ENCODE data around the gene EME2.

EME2 gene

DNA sequence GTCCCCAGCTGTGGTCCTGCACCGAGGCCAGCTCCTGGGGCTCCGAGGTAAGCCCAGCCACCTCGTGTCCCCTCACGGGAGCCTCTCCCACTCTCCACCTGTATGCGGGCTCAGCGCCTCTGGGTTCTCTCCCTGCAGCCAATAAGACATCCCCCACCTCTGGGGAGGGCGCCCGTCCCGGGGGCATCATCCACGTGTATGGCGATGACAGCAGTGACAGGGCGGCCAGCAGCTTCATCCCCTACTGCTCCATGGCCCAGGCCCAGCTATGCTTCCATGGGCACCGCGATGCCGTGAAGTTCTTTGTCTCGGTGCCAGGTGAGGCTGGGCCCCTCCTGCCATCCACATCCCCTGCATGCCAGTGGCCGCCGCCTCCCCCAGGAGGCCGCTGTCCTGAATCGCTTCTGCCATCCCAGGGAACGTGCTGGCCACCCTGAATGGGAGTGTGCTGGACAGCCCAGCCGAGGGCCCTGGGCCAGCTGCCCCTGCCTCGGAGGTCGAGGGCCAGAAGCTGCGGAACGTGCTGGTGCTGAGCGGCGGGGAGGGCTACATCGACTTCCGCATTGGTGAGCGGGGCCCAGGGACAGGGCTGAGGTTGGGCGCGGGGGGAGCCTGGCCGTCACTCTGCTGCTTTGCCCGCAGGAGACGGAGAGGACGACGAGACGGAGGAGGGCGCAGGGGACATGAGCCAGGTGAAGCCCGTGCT, 4.4 kb upstream of the EME2 start:
- no peak for DNase-seq

DNA sequence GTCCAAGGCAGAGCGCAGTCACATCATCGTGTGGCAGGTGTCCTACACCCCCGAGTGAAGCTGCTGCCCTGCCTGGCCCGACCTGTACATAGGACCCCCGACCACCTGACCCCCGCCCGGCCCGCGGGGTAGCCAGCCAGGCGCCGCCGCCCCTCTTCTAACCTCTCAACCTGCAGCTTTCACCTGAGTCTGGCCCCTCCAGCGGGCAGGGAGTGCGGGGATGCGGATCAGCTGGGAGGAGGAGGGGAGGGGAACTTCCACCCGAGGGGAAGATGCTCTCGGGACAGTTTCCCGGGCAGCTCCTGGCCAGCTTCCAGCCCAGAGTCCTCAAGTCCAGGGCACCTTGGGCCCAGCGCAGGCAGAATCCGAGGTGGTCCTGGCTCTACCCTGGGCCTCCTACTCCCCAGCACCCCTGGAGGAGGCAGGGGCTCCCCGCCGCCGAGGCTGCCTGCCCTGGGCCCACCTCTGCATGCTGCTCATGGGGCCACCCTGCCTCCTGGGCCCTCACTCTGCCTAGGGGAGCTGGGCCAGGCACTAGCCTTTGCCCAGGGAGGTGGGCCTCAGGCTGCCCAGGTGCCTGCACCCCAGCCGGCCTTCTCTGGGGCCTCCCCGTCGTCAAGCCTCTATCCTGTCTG, 3.7 kb upstream of the EME2 start:
- DNase-seq, result no peak

DNA sequence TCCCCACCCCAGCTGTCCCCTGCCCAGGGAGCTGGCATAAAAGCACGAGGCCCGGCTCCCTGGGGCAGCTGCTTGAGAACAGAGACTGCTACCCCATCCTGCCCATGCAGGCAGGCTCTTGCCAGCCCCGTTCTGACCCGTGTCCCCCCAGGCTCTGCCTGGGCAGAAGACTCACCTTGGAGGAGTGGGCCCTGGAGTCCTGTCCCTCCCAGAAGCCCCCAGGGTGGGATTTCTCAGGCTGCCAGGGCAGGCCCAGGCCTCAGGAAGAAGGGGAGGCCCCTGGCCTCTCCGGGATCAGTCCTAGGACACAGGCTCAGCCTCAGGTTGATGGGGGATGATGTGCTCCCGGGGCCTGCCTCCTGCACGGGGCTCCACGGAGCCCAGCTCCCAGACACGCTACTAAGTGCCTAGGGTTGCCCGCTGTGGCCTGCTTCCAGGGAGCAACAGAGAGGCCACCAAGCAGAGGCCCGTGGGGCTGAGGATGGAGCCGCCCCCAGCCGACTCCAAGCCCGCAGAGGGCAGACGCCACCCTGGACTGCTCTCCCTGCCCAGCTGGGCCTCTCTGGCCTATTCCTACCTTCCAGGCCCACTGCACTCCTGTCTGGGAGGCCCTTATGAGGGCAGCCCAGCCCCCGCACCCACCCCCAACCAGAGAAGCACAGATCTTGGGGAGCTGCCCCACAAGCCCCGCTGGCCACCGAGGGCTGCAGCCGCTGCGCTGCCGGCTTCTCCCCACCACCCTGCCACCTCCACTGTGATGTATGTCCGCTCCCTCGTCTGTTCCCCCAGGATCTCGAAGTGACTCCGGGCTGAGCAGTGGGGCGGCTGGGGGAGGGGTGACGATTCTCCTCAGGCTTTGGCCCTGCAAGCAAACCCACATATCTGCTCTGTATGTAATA, 3.0 kb upstream of the EME2 start:
- no peak for DNase-seq

DNA sequence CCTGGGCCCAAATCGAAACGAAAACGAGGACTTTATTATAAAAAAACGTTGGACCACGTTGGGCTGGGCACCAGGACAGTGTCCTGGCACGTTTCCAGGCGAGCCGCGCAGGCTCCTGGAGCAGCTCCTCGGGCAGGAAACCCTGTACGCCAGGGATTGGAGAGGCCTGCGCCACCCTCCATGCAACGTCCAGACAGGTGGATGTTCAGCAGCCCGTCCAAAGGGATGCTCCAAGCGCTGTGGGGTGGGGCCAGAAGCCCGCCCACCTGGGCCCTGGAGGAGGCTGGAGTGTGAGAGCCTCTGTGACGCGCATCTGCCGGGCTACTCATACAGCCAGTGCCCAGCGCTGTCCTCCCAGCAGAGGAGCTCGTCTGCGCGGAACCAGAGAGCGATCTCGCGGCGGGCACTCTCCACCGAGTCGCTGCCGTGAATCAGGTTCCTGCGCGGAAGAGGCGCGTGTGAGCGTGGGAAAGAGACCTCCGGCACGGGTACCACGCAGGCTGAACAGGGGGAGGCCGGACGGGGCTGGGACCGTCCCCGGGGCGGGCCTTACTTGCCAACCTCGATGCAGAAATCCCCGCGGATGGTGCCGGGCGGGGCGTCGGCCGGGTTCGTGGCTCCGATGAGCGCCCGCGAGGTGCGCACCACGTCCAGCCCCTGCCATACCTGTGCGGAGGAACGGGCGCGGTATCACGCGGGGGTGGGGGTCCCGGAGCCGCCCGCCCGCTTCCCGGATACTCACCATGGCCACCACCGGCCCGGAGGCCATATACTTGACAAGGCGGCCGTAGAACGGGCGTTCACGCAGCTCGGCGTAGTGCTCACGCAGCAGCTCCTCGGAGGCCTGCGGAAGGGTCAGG, 2.1 kb upstream of the EME2 start:
- peak; percentile 60 for DNase-seq

DNA sequence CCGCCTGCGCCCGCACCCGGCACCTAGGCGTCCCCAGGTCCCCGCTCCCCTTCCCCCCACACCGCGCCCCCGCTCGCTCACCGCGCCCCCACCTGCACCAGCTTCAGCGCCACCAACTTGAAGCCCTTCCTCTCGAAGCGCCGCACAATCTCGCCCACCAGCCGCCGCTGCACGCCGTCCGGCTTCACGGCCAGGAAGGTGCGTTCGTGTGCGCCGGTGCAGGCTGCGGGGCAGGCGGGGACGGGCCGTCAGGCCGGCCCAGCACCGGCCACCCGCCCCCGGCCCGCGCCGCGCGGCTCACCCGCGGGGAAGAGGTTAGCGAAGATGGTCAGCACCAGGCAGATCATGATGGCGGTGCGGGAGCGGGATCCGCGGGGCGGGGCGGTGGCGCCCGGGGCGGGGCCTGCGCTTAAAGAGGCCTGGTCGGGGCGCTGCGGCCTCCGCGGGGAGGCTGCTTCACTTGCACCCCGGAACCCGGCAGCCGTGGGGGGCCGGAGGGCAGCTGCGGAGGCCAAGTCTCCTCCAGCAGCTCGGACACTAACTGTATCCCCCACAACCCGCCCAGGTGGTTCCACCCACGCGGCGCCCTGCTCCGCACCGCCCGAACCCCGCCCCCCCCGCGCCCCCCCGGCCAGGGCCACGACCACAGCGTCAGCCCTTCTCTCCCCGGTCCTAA, 1.3 kb upstream of the EME2 start, which contains the start of gene NME3:
Gene NME3 (minus strand): TSS at position 356 of the 676 bp plus-strand sequence. CDS start 9 bp downstream, at position 347.
- DNase-seq, result peak; percentile 80

DNA sequence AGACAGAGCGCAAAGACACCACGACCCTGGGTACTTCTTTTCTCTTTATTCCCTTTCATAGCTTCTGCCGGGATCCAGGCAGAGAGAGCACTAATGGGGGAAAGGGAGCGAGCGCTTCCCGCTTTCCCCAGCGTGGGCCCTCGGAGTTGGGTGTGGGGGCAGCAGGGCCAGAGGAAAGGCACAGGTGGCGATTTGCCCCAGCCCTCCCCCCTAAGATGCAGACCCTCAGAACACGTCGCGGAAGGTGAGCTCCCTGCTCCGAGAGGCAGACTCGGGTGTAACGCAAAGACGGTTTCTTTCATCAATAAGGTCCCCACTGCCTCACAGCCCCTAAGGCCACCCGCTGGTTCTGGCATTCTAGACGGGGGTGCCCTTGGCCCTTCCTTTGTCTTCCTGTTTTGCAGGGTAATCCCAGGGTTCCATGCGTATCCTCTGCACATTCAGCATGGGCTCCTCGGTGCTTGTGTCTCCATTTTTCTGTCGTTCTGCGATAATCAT, 697 bp upstream of the EME2 start:
- DNase-seq, result no peak

DNA sequence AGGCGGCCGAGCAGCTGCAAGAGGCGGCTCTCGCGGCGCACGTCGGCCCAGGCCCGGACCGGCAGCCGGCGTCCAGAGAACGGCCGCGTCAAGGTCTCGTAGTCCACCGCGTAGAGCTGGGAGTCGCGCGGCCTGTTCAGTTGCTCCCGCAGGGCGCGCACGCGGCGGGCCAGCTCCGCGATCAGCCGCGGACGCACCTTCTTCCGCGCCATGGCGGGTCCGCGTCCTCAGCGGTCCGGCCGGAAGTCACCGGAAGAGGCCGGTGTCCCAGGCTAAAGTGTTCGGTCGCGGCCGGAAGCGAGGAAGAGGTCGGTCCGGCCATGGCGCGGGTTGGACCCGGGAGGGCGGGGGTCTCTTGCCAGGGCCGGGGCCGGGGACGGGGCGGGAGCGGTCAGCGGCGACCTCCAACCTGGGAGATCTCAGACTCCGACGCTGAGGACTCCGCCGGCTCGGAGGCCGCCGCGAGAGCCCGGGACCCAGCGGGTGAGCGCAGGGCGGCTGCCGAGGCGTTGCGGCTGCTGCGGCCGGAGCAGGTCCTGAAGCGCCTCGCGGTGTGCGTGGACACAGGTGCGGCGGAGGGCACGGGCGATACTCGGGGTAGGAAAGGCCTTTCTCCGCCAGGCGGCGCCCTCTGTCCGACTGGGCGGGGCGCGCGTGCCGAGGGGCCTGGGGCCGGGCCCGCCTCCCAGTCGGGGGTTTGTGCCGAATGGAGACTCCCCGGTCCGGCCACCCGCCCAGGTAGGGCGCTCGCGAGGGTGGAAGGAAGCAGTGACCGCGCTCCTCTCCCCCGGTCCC, 495 bp downstream of the EME2 start, which contains the start of gene MRPS34:
Gene MRPS34 (minus strand): TSS at position 227 of the 795 bp plus-strand sequence. CDS start 15 bp downstream, at position 212.
- DNase-seq, result peak; percentile 80

DNA sequence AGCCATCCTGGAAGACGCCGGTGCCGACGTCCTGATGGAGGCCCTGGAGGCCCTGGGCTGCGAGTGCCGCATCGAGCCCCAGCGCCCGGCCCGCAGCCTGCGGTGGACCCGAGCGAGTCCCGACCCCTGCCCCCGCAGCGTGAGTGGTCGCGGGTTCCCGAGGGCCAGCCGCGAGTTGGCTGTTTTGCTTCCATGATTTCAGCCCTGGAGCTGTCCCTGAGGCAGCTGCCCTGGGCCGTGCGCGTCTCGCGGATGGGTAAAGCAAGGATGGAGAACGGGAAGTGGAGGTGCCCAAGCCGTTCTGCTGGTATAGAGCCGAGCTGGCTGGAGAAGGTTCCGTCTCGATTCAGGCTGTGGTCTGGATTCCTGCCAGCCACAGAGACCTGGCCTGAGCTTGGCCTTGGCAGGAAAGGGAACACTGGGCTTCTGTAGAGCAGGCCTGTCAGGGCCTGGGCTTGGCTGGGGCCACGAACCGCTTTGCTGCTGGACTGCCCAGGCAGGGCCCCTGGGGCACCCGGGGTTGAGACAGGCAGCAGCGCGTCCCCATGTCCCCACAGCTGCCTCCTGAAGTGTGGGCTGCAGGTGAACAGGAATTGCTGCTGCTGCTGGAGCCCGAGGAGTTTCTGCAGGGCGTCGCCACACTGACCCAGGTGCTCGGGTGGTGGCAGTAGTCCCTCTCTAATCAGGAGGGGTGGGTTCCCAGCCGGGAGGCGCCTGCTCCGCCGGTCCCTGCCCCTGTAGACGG, 1.3 kb downstream of the EME2 start:
- no peak for DNase-seq

DNA sequence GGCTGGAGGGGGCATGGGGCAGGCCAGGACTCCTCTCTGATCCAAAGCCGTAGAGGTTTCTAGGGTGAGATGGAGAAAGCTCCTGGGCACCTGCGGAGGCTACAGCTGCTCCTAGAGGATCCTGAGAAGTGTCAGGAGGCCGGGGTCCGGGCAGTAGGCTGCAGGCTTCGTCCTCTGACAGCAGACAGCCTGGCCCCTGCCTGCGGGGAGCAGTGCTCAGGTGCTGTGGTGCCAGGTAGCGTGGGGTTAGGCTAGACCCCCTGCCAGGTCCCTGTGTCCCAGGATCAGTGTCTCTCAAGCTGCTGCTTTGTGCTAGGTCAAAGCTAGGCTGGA, 1.8 kb downstream of the EME2 start:
- DNase-seq, result no peak

DNA sequence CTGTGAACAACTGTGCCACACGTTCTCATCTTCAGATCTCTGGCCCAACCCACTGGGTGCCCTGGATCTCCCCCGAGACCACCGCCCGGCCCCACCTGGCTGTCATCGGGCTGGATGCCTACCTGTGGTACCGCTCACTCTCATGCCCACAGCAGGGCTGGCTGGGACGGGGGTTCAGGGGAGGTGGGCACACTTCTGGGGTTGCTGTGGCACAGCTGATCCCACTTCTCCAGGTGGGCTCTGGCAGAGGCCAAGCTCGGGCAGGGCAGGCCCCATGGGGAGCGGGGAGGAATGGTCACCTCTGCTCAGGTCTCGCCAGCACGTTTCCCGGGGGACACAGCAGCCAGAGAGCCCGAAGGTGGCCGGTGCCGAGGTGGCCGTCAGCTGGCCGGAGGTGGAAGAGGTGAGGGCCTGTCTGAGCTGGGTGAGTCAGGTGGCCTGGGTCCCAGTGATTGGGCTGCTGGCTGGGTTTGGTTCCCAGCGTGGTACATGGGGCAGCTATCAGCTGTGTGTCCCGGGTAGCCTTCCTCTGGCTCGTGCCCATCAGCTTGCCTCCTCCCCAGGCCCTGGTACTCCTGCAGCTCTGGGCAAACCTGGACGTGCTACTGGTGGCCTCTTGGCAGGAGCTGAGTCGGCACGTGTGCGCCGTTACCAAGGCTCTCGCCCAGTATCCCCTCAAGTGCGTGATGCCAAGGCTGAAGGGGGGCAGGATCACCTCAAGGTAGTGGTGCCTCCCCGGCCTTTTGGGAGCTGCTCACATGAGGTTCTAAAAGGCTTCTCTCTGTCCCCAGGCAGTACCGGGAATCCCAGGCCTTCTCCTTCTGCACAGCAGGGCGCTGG, 2.6 kb downstream of the EME2 start:
- no peak for DNase-seq

DNA sequence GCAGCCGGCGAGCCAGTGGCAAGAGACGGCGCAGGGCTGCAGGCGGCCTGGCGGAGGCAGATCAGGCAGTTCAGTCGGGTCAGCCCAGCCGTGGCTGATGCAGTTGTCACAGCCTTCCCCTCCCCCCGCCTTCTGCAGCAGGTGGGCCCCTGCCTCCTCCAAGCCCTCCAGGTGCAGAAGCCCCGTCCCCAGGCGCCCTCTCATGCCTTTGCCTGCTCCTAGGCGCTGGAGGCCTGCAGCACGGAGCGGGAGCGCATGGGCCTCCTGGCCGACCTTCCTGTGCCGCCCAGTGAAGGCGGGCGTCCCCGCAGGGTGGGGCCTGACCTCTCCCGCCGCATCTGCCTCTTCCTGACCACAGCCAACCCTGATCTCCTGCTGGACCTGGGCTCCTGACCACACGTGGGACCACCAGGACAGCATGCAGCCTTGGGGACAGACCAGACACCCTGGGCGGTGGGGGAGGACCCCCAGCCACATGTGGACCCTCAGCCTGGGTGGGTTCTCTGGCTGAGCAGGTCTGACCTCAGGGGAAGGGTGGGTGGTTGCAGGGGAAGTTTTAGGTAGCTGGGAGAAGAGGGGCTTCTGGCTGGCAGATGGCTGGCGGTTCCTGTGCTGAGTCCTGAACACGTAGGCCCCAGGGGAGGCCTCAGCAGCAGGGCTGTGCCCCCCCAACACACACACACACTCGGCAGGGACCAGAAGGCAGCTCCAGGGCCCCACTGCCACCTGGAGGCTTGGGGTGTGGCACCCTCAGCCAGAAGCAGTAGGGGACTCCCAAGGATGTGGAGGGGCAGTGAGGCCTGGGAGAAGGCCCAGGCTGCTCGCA, 3.4 kb downstream of the EME2 start:
- DNase-seq, result no peak

DNA sequence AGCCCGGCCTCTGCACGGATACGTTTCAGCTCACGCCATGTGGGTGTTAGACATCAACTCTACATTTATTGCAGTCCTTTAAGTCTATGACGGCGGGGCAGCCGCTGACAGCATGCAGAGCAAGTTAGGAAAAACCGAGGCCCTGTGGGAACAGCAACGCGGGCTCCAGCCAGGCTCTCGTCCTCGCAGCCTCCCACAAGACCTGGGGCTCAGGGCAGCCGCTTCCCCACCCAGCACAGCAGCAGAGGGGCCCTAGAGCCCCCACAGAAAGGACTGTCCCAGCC, 4.0 kb downstream of the EME2 start:
- no peak for DNase-seq

DNA sequence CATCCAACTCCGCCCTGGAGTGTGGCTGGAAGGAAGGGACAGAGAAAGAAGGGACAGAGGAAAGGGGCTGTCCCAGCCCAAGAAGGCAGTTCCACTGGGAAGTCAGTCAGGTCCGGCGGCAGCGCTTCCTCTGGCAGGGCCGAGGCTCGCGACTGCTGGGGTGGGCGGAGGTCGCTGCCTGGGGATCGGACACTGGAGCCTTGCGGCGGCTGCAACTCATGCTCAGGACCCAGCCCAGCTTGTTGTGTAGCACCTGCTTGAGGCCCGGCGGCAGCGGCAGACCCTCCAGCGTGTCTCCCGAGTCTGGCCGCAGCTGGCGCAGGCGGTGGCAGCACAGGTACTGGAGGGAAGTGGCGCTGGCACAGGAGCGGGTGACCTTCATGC, 4.4 kb downstream of the EME2 start:
- DNase-seq, result peak; percentile 3

DNA sequence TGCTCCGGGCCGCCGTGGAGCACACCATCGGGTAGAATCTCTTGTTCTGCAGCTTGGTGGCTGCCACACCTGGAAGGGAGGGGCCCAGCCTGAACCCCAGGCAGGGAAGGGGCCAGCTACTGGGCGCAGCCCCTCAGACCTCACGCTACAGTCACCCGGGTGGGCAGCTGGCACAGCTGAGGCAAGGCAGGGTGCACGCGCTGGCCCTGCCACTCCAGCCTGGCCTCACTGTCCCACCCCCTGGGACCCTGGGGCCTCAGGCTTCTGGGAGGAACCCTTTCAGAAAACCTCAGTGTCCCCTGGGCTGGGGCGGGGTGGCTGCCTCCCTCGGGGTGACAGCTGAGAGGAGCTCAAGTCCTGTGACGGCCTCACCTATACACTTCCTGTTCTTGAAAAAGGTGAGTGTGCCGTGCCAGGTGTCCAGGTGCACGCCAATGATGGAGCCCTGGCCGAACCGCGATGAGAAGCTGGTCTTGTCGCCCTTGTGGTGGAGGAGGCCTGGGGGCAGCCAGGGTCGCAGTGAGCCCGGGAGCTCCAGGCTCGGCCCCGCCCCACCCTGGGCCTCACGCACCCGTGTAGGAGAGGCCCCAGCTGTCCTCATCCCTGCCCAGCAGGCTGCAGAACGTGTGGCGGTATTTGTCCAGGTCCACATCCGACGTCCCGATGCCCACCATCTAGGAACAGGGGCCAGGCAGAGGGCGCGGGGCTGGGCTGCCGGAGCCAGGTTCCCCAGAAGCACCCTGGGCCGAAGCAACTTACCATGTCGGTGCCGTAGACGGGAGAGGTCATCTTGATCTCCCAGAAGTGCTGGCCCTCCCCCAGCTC, 5.0 kb downstream of the EME2 start:
- peak; percentile 3 for DNase-seq

DNA sequence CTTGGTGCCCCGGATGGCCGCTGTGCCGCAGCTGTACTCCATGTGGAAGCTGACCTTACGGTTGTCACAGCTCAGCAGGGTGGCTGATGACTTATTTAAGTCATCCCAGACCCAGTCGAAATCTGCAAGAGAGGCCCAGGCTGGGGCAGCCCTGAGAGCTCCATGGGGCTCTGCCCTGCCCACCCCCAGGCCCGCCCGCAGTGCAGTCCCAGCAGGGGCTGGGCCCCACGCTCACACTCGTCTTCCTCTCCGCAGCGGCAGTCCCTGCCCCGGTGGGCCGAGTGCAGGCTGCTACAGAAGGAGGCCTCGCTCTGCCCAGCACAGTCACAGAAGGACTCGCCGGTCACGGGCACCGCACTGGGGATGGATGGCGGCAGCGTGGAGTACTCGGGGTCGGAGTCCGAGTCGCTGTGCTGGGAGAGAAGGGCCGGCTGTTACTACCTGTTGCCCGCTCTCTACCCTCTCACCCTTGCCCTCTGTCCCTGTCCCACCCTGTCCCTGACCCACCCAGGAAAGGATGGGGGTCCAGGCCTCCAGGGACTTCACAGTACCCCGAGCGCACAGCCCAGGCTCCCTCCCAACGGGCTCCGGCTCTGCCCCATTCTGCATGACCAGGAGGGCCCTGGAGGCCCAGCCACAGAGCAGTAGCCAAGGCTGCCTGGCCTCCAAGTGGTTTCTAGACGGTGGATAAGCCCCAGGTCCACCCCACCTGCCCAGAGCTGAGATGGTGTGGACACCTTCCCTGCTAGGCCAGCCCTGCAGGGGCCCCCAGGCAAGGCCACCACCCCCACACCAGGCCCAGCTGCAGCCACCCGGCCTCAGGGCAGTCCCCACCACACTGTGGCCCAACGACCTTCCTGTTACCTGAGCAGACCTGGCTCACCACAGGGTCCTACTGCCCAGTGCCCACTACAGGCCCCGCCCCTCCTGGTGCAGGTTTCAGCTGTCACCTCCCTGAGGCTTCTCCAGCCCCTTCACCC, 5.9 kb downstream of the EME2 start:
- DNase-seq, result no peak

DNA sequence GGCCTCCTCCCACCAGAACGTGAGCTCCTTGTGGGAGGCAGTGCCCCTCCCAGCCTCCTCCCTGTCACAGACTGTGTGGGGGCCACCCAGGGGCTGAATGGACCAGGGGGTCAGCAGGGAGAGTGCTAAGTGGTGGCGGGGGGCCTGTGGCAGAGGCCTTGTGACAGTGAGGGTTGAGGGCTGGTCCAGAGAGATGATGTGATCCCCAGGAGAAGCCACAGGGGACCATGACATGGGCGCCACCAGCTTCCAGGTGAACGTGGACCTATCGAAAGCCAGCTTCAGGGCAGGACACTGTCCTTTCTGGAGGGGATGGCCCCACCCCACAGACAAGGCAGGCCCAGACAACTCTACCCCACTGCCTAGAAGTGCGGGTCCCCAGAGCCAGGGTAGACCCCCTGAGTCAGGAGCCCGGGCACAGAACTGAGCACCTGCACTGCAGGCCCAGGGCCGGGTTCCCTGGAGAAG, 6.7 kb downstream of the EME2 start:
- no peak for DNase-seq

Measured in stimulated activated CD4-positive, alpha-beta T cell treated with anti-CD3 and anti-CD28 coated beads, Interleukin-4, amount 100 ng/mL, for 24 hours (primary cell).